Astrocyte (in vitro differentiated cells and primary cell): ENCODE measurements around the gene PLEKHO2. TPM values are rescaled to one million over a fixed set of nuclear protein-coding genes. Genes with fewer than 3 reads are reported as not detected.

ENCODE experiments used
- DNase-seq: peaks from one replicate; pipeline ENCODE4 v3.0.0-alpha.2; 2010; ENCODE audit warnings: low read depth
- FAIRE-seq: peaks from 2 replicates; lab custom pipeline; 2011; peaks lifted over from hg19 to GRCh38; lab: Jason Lieb, UNC
- H2AFZ ChIP-seq: 2 replicates; pipeline ENCODE4 v1.6.0; 2012; ENCODE audit warnings: low read depth, low read length, inconsistent platforms
- H3K27ac ChIP-seq: 2 replicates; pipeline ENCODE4 v1.5.1; 2011; ENCODE audit warnings: low read depth, low read length, inconsistent platforms
- H3K27me3 ChIP-seq: 2 replicates; pipeline ENCODE4 v1.6.0; 2011; ENCODE audit warnings: low read length, inconsistent platforms; ENCODE audit not compliant: insufficient read depth
- H3K36me3 ChIP-seq: 2 replicates; pipeline ENCODE4 v1.5.1; 2011; ENCODE audit warnings: low read length, inconsistent platforms; ENCODE audit not compliant: insufficient read depth
- H3K4me1 ChIP-seq: 2 replicates; pipeline ENCODE4 v1.5.1; 2011; ENCODE audit warnings: low read length, inconsistent platforms; ENCODE audit not compliant: insufficient read depth
- H3K4me2 ChIP-seq: 2 replicates; pipeline ENCODE4 v1.6.0; 2012; ENCODE audit warnings: low read length, inconsistent platforms
- H3K4me3 ChIP-seq: 2 replicates; pipeline ENCODE4 v1.5.1; 2011; ENCODE audit warnings: low read depth, mild to moderate bottlenecking, low read length, inconsistent platforms; ENCODE audit not compliant: insufficient read depth
- H3K79me2 ChIP-seq: 2 replicates; pipeline ENCODE4 v1.6.0; 2012; ENCODE audit warnings: mild to moderate bottlenecking, low read length, inconsistent platforms; ENCODE audit not compliant: insufficient read depth
- H3K9ac ChIP-seq: 2 replicates; pipeline ENCODE4 v1.6.0; 2012; ENCODE audit warnings: mild to moderate bottlenecking, low read length, inconsistent platforms
- H3K9me3 ChIP-seq: 2 replicates; pipeline ENCODE4 v1.5.1; 2012; ENCODE audit warnings: low read depth, mild to moderate bottlenecking, low read length, inconsistent platforms; ENCODE audit not compliant: insufficient read depth
- H4K20me1 ChIP-seq: 2 replicates; pipeline ENCODE4 v1.6.0; 2012; ENCODE audit warnings: low read length, inconsistent platforms; ENCODE audit not compliant: insufficient read depth
- H3K27ac Mint-ChIP-seq: one replicate; pipeline ENCODE4 v1.8.0; 2021; ENCODE audit warnings: mild to moderate bottlenecking, mixed read lengths; ENCODE audit not compliant: unreplicated experiment
- H3K27me3 Mint-ChIP-seq: one replicate; pipeline ENCODE4 v1.8.0; 2021; ENCODE audit warnings: low read depth, mixed read lengths; ENCODE audit not compliant: unreplicated experiment
- H3K36me3 Mint-ChIP-seq: one replicate; pipeline ENCODE4 v1.8.0; 2021; ENCODE audit warnings: low read depth, mixed read lengths; ENCODE audit not compliant: unreplicated experiment
- H3K4me1 Mint-ChIP-seq: one replicate; pipeline ENCODE4 v1.8.0; 2021; ENCODE audit warnings: low read depth, mixed read lengths; ENCODE audit not compliant: unreplicated experiment
- H3K4me3 Mint-ChIP-seq: one replicate; pipeline ENCODE4 v1.8.0; 2021; ENCODE audit warnings: mild to moderate bottlenecking, moderate library complexity, mixed read lengths; ENCODE audit not compliant: unreplicated experiment
- H3K9me3 Mint-ChIP-seq: one replicate; pipeline ENCODE4 v1.8.0; 2021; ENCODE audit warnings: mild to moderate bottlenecking, mixed read lengths; ENCODE audit not compliant: unreplicated experiment
- EZH2 ChIP-seq: IDR thresholded peaks from 2 replicates; pipeline ENCODE4 v1.6.1; 2012; ENCODE audit warnings: mild to moderate bottlenecking, low read length, inconsistent platforms; ENCODE audit not compliant: insufficient read depth
- total RNA-seq: library from RNA; stranded (reverse); gene quantifications from 2 replicates; pipeline ENCODE4 v1.2.1, GENCODE V29; 2021
- TF ChIP-seq, protein P1 (sequence below): IDR thresholded peaks from 2 replicates; pipeline ENCODE4 v1.5.1; 2011; ENCODE audit warnings: low read depth, mild to moderate bottlenecking, inconsistent platforms, low read length, moderate library complexity; ENCODE audit not compliant: insufficient read depth

Gene PLEKHO2
- total RNA-seq, 1 donor from 2014 or later: 11.5 TPM

DNA sequence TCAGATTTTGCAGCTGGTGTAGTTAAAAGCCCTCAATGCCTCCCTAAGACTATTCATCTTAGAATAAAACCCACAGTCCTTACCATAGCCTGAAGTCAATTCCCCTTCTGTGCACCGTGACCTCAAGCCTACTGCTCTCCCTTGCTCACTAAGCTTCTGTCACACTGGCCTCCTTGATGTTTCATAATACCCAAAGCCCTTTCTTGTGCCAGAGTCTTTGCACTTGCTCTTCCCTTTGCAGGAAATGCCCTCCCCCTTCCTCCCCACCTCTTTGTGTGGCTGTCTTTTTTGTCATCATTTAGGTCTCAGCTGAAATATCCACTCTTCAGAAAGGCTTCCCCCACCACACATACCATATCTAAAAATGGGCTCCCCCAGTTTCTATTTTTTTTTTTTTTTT lies 4.2 kb upstream of the PLEKHO2 start:
- Histone ChIP-seq H4K20me1 (peaks cover 6% of the 10 kb centered on the region), H2AFZ (no peak overlapping the region), H3K4me2 (no peak overlapping the region), H3K27me3 (no peaks in the 10 kb centered on the region), H3K27ac (no peak overlapping the region), H3K36me3 (no peaks in the 10 kb centered on the region), H3K79me2 (peaks cover 7% of the 10 kb centered on the region), H3K9ac (no peak overlapping the region), H3K9me3 (no peaks in the 10 kb centered on the region), H3K4me3 (no peak overlapping the region), H3K4me1 (peaks cover 9% of the 10 kb centered on the region)
- Mint-ChIP-seq H3K4me3 (no peak overlapping the region), H3K27me3 (peaks cover 2% of the 10 kb centered on the region), H3K9me3 (peaks cover 5% of the 10 kb centered on the region), H3K4me1 (no peaks in the 10 kb centered on the region), H3K27ac (no peak overlapping the region), H3K36me3 (no peaks in the 10 kb centered on the region)
- FAIRE-seq (no peak), DNase-seq (no peak)
- TF ChIP-seq, protein P1, sequence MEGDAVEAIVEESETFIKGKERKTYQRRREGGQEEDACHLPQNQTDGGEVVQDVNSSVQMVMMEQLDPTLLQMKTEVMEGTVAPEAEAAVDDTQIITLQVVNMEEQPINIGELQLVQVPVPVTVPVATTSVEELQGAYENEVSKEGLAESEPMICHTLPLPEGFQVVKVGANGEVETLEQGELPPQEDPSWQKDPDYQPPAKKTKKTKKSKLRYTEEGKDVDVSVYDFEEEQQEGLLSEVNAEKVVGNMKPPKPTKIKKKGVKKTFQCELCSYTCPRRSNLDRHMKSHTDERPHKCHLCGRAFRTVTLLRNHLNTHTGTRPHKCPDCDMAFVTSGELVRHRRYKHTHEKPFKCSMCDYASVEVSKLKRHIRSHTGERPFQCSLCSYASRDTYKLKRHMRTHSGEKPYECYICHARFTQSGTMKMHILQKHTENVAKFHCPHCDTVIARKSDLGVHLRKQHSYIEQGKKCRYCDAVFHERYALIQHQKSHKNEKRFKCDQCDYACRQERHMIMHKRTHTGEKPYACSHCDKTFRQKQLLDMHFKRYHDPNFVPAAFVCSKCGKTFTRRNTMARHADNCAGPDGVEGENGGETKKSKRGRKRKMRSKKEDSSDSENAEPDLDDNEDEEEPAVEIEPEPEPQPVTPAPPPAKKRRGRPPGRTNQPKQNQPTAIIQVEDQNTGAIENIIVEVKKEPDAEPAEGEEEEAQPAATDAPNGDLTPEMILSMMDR: no peak
- TF ChIP-seq EZH2: no peak

DNA sequence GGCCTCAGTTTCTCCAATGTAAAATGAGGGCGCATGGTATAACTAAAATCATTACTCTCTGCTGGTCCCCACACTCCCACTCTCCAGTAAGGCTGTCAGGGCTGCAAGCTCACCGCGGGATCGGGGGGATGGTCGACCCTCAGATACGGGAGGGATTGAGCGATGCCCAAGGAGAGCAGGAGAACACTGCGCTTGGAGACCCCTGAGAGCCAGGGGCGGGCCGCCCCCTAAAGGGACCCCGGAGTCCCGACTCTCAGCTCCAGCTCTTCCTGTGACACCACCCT lies 713 bp upstream of the PLEKHO2 start:
- Histone ChIP-seq H2AFZ (peak overlapping the region; percentile 84), H3K9ac (peak overlapping the region; percentile 79), H3K27ac (peak overlapping the region; percentile 57), H3K4me1 (peaks cover 18% of the 10 kb centered on the region), H3K9me3 (no peaks in the 10 kb centered on the region), H3K4me2 (peak overlapping the region; percentile 98), H3K27me3 (no peaks in the 10 kb centered on the region), H3K4me3 (peak overlapping the region; percentile 68), H3K79me2 (peaks cover 40% of the 10 kb centered on the region), H3K36me3 (no peaks in the 10 kb centered on the region), H4K20me1 (peaks cover 39% of the 10 kb centered on the region)
- Mint-ChIP-seq H3K27ac (peak overlapping the region; percentile 71), H3K9me3 (peaks cover 2% of the 10 kb centered on the region), H3K36me3 (no peaks in the 10 kb centered on the region), H3K4me3 (peak overlapping the region; percentile 81), H3K27me3 (peaks cover 2% of the 10 kb centered on the region), H3K4me1 (peaks cover 13% of the 10 kb centered on the region)
- no peak for DNase-seq
- FAIRE-seq: no peak
- TF ChIP-seq, protein P1: no peak
- no peak for TF ChIP-seq EZH2

DNA sequence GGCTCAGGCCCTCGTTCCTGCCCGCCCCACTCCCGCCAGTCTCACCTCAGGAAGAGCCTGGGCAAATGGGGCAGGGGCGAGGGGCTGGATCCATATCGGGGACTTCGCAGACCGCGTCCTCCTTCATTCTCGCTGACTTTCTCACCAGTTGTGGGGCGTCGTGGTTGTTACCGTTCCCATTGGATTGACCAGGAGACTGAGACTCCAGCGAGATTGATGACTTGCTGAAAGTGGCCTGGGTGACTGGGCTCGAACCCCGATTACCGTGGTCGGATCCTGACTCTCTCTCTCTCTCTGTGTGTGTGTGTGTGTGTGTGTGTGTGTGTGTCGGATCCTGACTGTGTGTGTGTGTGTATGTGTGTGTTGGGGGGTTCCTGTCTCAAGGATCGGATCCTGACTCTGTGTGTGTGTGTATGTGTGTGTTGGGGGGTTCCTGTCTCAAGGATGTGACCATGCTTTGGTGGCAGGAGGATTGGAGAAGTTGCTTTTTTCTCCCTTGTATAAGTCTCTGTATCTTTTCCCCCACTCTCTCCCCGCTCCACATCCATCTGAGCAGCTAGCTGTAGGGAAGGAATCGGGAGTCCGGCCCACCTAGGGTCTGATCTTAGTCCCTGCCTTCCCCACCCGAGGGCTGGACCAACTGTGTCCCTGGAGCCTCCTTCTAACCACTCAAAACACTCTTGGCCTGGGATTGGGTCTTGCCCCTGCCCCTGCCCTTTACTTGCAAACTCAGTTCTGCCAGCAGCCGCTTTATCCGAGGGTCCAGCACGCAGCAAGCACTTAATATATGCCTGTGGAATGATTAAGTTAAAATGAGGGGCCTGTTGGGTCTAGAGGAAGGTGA lies 603 bp downstream of the PLEKHO2 start:
- Mint-ChIP-seq H3K27me3 (peaks cover 2% of the 10 kb centered on the region), H3K27ac (peak overlapping the region; percentile 10), H3K4me1 (peaks cover 14% of the 10 kb centered on the region), H3K36me3 (no peaks in the 10 kb centered on the region), H3K4me3 (peak overlapping the region; percentile 92), H3K9me3 (no peaks in the 10 kb centered on the region)
- H3K9me3 ChIP-seq: no peaks in the 10 kb centered on the region
- H4K20me1 ChIP-seq: peaks cover 50% of the 10 kb centered on the region
- no peaks in the 10 kb centered on the region for H3K27me3 ChIP-seq
- peak overlapping the region; percentile 100 for H3K4me2 ChIP-seq
- peaks cover 18% of the 10 kb centered on the region for H3K4me1 ChIP-seq
- peak overlapping the region; percentile 79 for H3K4me3 ChIP-seq
- DNase-seq: no peak
- no peaks in the 10 kb centered on the region for H3K36me3 ChIP-seq
- FAIRE-seq: no peak
- peak overlapping the region; percentile 70 for H2AFZ ChIP-seq
- peaks cover 52% of the 10 kb centered on the region for H3K79me2 ChIP-seq
- H3K27ac ChIP-seq: peak overlapping the region; percentile 21
- H3K9ac ChIP-seq: peak overlapping the region; percentile 90
- no peak for TF ChIP-seq EZH2
- TF ChIP-seq, protein P1: no peak
